ENCODE data around the gene EFEMP2. TPM values are rescaled to one million over a fixed set of nuclear protein-coding genes. Genes with fewer than 3 reads are reported as not detected.

EFEMP2 gene
- total and polyA plus RNA-seq, 10 of the 15 experiments (the other 5 are each of a cell fraction or from before 2014, with no cell fraction given), result 0.24 to 13.2 (median 1.3) TPM; not detected in 1

DNA sequence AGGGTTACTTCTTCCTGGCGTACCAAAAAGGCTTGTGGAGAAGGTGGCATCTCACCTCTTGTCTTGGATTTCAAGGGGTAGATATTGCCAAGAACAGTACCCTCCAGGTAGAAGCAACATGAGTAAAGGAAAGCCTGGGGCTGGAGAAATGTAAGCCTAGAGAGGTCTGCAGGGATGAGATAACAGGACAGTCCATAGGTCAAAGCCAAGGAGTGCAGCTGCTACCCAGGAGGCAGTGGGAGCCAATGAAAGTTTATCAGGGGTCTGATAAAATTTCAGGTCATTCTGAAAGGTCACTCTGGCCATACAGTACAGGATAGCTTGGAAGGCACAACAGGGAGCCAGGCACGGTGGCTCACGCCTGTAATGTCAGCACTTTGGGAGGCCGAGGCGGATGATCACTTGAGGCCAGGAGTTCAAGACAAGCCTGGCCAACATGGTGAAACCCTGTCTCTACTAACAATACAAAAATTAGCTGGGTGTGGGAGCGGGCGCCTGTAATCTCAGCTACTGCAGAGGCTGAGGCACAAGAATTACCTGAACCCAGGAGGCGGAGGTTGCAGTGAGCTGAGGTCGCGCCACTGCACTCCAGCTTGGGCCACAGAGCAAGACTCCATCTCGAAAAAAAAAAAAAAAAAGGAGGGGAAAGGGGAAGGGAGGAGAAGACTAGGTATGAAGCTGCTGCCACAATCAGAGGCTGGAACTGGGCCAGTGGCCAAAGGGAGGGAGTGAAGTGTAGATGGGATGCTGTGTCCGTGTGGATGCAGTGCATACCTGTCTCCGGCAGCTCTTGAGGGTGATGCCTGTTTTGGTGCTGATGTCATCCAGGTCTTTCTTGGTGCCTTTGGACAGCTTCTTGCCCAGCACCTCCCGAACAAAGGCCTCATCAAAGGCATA, 14.5 kb upstream of the EFEMP2 start (continued):
- TF ChIP-seq ESRRA (IDR thresholded peaks at IDR 0.05; ENCODE audit: low read length) (no peak), SMAD5 (IDR thresholded peaks at IDR 0.05; ENCODE audit: low read depth) (no peak), SMARCA5 (IDR thresholded peaks at IDR 0.05) (no peak), STAT1 (conservative IDR thresholded peaks at IDR 0.05) (no peak), HDAC6 (IDR thresholded peaks at IDR 0.05; ENCODE audit: unreplicated experiment) (no peak), FOXK2 (IDR thresholded peaks at IDR 0.05) (no peak)
- TF ChIP-seq, protein P1, sequence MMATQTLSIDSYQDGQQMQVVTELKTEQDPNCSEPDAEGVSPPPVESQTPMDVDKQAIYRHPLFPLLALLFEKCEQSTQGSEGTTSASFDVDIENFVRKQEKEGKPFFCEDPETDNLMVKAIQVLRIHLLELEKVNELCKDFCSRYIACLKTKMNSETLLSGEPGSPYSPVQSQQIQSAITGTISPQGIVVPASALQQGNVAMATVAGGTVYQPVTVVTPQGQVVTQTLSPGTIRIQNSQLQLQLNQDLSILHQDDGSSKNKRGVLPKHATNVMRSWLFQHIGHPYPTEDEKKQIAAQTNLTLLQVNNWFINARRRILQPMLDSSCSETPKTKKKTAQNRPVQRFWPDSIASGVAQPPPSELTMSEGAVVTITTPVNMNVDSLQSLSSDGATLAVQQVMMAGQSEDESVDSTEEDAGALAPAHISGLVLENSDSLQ (IDR thresholded peaks at IDR 0.05), result no peak
- TF ChIP-seq, protein P2, sequence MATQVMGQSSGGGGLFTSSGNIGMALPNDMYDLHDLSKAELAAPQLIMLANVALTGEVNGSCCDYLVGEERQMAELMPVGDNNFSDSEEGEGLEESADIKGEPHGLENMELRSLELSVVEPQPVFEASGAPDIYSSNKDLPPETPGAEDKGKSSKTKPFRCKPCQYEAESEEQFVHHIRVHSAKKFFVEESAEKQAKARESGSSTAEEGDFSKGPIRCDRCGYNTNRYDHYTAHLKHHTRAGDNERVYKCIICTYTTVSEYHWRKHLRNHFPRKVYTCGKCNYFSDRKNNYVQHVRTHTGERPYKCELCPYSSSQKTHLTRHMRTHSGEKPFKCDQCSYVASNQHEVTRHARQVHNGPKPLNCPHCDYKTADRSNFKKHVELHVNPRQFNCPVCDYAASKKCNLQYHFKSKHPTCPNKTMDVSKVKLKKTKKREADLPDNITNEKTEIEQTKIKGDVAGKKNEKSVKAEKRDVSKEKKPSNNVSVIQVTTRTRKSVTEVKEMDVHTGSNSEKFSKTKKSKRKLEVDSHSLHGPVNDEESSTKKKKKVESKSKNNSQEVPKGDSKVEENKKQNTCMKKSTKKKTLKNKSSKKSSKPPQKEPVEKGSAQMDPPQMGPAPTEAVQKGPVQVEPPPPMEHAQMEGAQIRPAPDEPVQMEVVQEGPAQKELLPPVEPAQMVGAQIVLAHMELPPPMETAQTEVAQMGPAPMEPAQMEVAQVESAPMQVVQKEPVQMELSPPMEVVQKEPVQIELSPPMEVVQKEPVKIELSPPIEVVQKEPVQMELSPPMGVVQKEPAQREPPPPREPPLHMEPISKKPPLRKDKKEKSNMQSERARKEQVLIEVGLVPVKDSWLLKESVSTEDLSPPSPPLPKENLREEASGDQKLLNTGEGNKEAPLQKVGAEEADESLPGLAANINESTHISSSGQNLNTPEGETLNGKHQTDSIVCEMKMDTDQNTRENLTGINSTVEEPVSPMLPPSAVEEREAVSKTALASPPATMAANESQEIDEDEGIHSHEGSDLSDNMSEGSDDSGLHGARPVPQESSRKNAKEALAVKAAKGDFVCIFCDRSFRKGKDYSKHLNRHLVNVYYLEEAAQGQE (IDR thresholded peaks at IDR 0.05; ENCODE audit: low read depth, low read length), result no peak

Measured in GM12878 (cell line).